ENCODE measurements around the gene PLS1.
"Not testable (repeated sequence)": the region's sequence is repeated elsewhere in the genome, so short reads cannot be mapped to it uniquely, and the experiment has no call there.

PLS1 gene

DNA sequence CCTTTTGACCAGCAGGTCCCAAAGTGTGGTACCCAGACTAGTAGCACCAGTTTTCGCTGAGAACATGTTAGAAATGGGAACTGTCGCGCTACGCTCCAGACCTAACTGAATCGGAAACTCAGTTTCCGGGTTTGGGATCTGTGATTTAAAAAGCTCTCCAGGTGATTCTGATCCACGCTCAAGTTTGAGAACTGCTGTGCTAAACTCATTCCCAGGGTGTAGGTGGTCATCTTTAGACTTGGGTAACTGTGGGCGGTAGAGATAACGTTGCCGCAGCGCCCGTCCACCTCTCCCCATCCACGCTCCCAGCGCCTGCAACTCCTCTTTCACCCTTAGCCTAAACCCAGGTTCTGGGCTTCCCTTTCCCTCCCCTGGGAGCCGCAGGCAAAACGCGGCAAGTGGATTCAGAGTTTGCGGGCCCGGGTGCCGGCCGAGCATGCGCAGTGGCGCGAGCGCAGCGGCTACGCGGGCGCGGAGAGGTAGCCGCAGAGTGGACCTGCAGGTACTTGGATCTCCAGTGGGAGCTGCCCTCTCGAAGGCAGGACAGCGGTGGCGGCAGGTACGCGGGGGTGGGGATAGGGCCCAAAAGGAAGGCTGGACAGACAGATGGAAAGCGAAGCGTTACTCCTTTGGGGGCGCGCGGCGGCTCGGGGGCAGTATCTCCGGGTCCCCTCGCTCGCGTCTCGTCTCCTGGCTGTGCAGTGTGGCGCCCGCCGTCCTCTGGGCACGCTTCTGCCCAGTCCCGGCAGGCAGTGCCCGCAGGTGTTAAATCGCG lies at the start of gene PLS1:
Gene PLS1, plus strand, starts transcription at position 443 of the 775 bp plus-strand sequence. CDS start 67,845 bp downstream, outside the sequence.
- DNase-seq (ENCODE audit: low read depth in 2 of 2): peak; percentile 74 to 78

GRCh38 chr3:142549986-142550385 lies 46.2 kb upstream of the PLS1 start:
- DNase-seq (ENCODE audit: low read depth in 2 of 2): no peak

DNA sequence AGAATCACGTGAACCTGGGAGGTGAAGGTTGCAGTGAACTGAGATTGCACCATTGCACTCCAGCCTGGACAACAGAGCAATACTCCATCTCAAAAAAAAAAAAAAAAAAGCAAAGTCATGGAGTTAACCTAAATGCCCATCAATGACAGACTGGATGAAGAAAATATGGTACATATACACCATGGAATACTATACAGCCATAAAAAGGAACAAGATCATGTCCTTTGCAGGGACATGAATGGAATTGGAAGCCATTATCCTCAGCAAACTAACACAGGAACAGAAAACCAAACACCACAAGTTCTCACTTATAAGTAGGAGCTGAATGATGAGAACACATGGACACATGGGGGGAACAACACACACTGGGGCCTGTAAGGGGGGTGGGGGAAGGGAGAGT lies 43.6 kb upstream of the PLS1 start:
- not testable (repeated sequence) for DNase-seq (ENCODE audit: low read depth in 2 of 2)

GRCh38 chr3:142553741-142554140 lies 42.5 kb upstream of the PLS1 start:
- no peak for DNase-seq (ENCODE audit: low read depth in 2 of 2)

DNA sequence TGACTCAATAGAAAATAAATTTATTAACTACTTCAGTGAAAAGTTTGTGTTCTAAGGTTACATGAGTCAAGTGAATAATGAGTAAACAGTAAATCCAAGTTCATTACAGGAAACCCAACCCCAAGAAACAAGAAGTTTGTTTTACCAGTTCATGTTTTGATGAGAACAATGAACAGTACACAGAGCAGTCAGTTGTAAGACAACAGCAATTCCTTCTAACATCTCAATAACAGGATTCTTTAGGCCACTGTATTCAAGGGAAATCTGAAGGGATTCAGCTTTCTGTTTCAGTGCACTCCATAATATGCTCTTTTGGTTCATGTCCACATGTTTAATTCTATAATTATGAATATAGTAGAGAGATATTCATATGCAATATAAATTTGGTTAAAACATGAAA lies 36.1 kb upstream of the PLS1 start:
- DNase-seq (ENCODE audit: low read depth in 2 of 2): no peak

GRCh38 chr3:142563496-142563997 lies 32.6 kb upstream of the PLS1 start:
- no peak for DNase-seq (ENCODE audit: low read depth in 2 of 2)

DNA sequence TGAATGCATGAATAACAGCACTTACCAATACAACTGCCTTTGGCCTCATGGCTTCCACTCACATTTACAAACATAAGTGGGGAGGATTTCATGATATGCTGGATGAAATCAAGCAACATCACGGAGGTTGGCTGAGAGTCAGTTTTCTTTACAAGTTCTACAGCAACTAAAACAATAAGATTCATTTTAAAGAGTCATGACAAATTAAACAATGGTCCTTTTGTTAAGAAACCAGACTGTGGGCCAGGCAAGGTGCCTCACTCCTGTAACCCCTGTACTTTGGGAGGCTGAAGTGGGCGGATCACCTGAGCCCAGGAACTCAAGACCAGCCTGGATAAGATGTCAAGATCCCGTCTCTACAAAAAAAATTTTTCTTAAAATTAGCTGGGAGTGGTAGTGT lies 30.1 kb upstream of the PLS1 start:
- no peak for DNase-seq (ENCODE audit: low read depth in 2 of 2)

DNA sequence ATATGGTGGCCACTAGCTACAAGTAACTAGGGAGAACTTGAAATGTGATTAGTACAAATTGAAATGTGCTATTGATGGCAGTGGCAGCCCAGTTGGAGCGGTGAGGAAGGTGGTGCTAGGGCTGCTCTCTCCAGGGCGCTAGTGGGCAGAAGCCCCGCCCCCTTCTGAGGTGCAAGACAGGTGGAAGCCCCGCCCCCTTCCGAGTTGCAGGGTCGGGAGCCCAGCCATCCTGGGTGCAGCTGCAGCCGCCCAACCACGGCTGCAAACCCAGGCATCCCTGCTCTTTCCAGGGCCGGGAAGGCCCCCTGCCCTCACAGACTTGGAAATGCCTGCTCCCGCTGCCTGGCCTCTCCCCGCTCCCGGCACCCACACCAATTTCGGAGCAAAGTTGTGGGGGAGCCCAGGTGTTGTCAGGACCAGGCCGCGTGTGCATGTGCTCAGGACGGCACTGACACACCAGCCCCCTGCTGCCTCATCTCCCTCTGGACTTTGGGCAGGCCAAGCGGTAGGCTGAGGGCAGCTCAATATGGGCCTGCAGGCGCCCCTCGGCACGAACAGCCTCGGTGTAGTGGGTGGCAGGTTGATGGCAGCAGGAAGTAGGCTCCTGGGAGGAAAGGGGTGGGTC lies 27.7 kb upstream of the PLS1 start:
- no peak for DNase-seq (ENCODE audit: low read depth in 2 of 2)

DNA sequence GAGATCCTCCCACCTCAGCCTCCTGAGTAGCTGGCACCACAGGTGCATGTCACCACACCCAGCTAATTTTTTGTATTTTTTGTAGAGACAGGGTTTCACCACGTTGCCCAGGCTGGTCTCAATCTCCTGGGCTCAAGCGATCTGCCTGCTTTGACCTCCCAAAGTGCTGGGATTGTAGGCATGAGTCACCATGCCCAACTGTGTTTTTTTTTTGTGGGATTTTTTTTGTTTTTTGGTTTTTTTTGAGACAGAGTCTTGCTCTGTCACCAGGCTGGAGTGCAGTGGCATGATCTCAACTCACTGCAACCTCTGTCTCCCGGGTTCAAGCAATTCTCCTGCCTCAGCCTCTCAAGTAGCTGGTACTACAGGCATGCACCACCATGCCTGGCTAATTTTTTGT lies 26.8 kb upstream of the PLS1 start:
- not testable (repeated sequence) for DNase-seq (ENCODE audit: low read depth in 2 of 2)

DNA sequence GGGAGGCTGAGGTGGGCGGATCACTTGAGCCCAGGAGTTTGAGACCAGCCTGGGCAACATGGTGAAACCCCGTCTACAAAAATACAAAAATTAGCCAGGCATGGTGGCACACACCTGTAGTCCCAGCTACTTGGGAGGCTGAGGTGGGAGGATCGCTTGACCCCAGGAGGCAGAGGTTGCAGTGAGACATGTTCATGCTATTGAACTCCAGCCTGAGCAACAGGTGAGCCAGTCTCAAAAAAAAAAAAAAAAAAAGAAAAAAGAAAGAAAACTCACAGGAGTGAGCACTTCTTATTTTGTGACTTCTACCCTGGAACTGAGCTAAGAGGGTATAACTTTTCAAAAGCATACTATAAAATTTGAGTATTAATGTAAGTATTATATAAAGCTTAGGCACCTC lies 22.0 kb upstream of the PLS1 start:
- DNase-seq (ENCODE audit: low read depth in 2 of 2): not testable (repeated sequence)

GRCh38 chr3:142574665-142575064 lies 21.5 kb upstream of the PLS1 start:
- no peak for DNase-seq (ENCODE audit: low read depth in 2 of 2)

DNA sequence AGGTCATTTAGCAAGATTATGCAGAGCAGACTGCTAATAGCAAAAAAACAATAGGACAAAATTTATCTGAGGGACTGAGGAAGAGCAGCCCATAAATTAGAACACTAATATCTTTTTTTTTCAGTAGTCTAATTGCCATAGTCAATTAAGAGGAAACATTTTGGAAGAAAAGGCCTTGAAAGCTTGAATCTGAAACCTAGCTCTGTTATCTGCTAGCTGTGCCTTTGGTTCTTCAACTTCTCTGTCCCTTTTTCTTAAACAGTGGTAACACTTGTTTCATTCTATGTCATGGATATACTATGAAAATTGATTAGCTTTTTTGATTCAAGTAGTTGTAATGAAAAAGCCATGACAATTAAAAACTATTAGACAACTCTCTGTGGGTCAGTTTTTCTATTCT lies 19.4 kb upstream of the PLS1 start:
- no peak for DNase-seq (ENCODE audit: low read depth in 2 of 2)

GRCh38 chr3:142577696-142578328 lies 18.4 kb upstream of the PLS1 start:
- DNase-seq (ENCODE audit: low read depth in 2 of 2): no peak

DNA sequence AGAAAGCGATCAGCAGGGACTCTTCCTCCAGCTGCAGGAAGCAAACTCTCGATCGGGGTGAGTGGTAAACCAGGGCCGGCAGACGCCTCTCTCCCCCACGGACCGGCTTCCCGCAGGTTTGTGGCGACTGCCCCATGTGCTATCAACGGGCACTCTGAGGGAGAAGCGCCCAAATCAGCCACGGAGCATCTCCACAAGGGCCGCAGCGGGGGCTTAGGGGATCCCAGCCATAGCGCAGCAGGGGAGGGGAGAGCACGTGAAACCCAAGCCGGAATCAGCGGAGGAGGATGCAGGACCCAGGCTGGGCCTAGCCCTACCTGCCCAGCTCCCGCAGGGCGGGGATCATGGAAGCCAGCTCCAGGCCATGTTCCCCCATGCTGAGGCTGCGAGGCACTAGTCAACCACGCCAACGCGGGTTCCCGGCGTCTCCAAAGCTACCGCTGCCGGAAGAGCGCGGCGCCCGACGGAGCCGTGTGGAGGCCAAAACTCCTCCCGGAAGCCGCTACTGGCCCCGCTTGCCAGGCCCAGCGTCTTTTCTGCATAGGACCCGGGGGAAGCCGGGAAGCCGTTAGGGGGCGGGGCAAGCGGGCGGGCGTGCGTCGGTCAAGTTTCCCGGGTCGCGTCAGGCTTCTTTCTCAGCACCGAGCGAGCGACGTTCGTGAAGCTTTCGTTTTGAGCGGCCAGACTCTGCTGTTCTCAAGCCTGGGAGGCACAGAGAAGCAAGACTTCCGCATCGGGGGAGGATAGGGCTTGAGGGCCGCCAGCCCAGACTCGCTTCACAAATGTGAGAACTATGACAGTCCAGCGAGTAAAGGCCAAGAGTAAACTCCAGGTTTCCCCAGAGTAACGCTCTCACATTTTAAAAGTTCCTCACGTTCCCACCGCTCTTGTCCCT lies 17.6 kb upstream of the PLS1 start, which contains the start of gene ATR:
Gene ATR, minus strand, starts transcription at position 405 of the 895 bp plus-strand sequence. Its CDS starts 29 bp downstream, at position 376.
- peak; percentile 95 to 96 for DNase-seq (ENCODE audit: low read depth in 2 of 2)

- no peak for DNase-seq (ENCODE audit: low read depth in 2 of 2)
Measured at GRCh38 chr3:142580061-142580423, 16.2 kb upstream of the PLS1 start.

DNA sequence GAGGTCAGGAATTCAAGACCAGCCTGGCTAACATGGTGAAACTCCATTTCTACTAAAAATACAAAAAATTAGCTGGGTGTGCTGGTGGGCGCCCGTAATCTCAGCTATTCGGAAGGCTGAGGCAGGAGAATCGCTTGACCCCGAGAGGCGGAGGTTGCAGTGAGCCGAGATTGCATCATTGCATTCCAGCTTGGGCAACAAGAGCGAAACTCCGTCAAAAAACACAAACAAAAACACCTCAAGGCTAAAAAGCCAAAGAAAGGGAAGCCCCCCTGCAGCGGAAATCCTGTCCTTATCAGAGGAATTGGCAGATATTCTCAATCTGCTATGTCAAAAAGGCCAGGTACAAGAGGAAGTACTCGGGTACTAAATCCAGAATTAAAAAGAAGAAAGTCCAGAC lies 15.1 kb upstream of the PLS1 start:
- DNase-seq (ENCODE audit: low read depth in 2 of 2): not testable (repeated sequence)

GRCh38 chr3:142586803-142587406 lies 9.3 kb upstream of the PLS1 start:
- no peak for DNase-seq (ENCODE audit: low read depth in 2 of 2)

GRCh38 chr3:142588703-142589102 lies 7.5 kb upstream of the PLS1 start:
- no peak for DNase-seq (ENCODE audit: low read depth in 2 of 2)

- DNase-seq (ENCODE audit: low read depth in 2 of 2): not testable (repeated sequence)
Measured at GRCh38 chr3:142592268-142592667, 3.9 kb upstream of the PLS1 start.

- DNase-seq (ENCODE audit: low read depth in 2 of 2): no peak
Measured at GRCh38 chr3:142595141-142595540, 1.1 kb upstream of the PLS1 start.

DNA sequence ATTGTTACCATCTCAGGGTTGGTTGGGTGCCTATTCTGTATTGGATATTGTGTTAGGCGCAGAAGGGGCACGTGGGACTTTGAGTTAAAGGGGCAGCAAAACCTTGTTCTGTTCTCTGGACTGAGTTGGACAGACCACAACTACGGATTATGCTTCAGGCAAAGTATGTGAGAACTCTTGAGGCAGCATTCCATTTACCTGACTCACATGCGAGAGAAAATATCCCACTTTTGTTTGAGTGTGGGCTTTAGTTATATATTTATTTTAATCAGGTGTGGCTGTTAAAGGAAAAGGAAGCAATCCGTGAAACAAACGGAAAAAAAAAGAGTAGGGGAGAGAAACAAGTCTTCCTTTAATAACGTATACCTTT lies 627 bp upstream of the PLS1 start:
- DNase-seq (ENCODE audit: low read depth in 2 of 2): no peak
